HG03442 (cell line): Measurements from ENCODE around the gene PFN2.
"Not testable (repeated sequence)": the region's sequence is repeated elsewhere in the genome, so short reads cannot be mapped to it uniquely, and the experiment has no call there.

Source experiments
- ATAC-seq: cut with Tn5 transposase; IDR thresholded peaks from one replicate; pipeline ENCODE4 v1.9.1; 2021; ENCODE audit warnings: mild to moderate bottlenecking, moderate library complexity; ENCODE audit not compliant: unreplicated experiment

PFN2 gene

DNA sequence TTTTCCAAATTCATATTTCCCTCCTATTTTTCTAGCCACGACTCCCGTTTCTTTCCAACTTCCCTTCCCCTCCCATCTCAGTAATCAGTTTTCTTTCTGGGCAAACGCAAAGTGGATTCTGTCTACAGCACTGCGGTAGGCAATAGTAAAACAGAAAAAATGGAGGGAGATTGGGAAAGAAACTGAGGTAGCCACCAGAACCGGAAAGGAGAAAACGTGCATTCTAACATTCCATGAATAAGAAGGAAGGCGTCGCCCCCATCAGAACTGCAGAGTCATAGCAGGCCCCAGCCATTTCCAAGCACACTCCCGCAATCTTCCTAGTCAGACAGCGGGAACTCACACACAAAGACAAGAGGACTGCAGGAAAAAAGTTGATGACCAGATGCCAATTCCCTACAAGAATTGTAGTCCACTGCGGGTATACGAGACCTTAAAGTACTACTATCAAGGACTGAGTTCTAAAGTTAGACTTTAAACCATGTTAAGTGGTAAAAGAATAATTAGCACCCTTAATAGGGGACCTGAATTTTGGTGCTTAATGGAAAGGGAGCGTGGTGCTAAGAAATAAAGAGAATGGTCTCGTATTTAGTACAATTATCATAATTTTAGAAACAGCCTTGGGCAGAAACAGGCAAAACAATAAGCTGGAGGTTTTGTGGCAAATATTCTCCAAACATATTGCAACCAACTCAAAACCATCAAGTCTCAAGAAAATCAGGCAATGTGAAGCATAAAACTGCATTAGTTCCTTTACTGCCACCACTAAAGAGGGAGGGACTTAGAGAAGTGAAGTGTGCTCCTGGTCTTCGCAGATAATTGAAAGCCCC lies 1.4 kb downstream of the PFN2 start:
- no peak for ATAC-seq

- ATAC-seq, result no peak
Observed at GRCh38 chr3:149968216-149968615, 2.5 kb downstream of the PFN2 start.

DNA sequence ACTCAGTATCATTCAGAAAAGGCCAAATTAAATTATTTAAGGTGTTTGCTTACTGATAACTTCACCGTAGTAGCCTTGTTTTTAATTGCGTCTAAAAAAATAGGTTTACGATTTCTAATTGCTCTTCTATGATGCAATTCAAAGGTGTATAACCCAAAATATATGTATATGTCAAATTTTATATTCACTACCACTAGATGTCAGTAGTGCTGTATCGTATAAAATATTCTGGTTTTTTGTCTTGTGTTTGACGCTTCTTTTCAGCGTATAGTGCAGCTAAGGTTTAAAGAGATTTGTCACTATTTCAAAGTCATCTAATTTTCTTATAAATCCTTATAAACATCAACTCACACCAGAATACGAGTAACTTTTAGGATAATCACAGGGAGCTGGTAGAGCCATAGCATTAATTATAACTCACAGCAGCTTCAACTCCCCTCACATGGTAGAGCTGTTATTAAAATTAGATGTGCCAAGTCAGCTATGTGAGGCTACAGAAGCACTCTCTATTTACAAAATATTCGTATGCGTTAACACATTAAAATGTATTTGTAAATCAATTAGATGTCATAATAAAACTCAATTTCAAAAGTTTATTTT lies 3.5 kb downstream of the PFN2 start:
- ATAC-seq, result no peak

DNA sequence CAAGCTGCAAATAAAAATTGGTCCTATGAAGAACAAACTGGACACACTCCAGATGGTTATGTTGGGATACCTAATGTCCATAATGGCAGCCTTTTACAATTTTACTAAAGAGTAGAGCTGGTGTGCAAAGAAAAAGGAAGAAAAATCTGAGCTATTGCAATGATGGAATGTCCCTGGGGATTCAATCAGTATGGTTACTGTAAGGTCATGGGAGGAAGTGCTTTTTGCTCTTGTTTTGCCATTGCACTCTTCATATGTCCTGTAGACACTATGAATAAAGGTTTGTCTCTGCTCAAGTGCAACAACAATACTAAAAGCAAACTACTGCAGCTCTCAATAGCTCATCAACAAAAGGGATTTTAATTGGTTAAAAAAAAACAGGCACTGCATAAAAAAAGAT lies 5.4 kb downstream of the PFN2 start:
- no peak for ATAC-seq

GRCh38 chr3:149964291-149964690 lies 6.4 kb downstream of the PFN2 start:
- ATAC-seq, result no peak

- ATAC-seq, result no peak
Observed at GRCh38 chr3:149963485-149963884, 7.2 kb downstream of the PFN2 start.

- ATAC-seq, result no peak
Observed at GRCh38 chr3:149959443-149959842, 11.3 kb downstream of the PFN2 start.

- no peak for ATAC-seq
Observed at GRCh38 chr3:149958171-149958796, 12.4 kb downstream of the PFN2 start.

GRCh38 chr3:149957361-149958125 lies 13.2 kb downstream of the PFN2 start:
- ATAC-seq, result no peak

DNA sequence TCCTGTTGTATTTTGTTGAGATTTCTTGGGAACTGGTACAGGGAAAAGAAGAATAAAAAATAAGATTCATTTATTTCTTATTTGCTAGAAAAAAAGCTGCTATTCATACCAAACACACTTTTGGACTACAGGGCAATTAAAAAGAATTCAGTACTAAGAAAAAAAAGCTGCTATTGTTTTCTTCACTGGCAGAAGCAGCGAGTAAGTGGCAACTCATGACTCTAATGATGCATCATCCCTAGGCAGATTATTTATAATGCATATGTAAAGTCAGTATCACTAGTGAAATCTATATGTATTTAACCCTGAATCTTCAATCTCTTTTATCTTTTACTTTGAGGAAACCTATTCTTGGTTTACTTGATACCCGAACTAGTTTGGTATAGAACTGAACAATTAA lies 15.2 kb downstream of the PFN2 start:
- ATAC-seq, result no peak

DNA sequence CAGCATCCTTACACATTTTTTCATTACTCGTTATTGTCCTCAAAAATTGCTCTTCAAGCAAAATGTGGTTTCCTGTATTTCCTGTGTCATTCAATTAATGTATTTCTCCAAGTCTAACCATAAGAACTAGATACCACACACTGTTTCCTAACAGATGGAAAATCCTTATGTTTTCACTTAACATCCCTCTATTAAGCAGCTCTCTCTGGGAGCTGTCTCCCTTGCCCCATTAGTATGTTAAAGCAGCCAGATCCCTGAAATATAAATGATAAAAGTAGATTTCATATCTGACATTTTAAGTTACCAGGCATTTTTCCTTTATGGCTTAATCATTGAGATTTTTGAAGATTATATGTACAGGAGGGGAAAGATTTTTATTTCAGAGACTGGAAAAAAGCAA lies 15.9 kb downstream of the PFN2 start:
- ATAC-seq, result no peak

DNA sequence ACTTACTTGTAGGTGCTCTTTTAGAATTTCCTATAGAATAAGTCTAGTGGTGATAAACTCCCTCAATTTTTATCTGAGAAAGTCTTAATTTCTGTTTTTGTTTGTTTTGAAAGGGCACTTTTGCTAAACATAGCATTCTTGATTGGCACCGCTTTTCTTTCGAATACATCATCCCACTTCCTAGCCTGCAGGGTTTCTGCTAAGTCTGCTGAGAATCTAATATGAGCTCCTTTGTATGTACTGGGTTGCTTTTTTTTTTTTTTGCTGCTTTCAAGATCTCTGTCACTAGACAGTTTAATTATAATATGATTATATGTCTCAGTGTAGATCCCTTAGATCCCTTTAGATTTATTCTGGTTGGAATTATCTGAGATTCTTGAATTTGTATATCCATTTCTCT lies 21.5 kb downstream of the PFN2 start:
- no peak for ATAC-seq

- ATAC-seq, result no peak
Observed at GRCh38 chr3:149947231-149947630, 23.5 kb downstream of the PFN2 start.

- not testable (repeated sequence) for ATAC-seq
Observed at GRCh38 chr3:149943966-149944365, 26.7 kb downstream of the PFN2 start.

DNA sequence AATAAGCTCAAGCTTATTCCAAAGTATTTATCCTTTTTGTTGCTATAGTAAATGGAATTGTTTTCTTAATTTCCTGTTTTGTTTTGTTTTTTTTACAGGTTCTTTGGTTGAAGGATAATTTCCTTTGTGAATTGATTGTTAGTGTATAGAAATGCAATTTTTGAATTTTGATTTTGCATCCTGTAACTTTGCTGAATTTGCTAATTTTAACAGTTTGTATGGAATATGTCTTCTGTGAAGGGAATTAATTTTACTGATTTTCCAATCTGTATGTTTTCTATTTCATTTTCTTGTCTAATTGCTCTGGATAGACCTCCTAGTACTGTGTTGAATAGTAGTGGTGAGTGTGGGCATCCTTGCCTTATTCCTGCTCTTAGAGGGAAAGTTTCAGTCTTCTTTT lies 28.3 kb downstream of the PFN2 start:
- no peak for ATAC-seq

DNA sequence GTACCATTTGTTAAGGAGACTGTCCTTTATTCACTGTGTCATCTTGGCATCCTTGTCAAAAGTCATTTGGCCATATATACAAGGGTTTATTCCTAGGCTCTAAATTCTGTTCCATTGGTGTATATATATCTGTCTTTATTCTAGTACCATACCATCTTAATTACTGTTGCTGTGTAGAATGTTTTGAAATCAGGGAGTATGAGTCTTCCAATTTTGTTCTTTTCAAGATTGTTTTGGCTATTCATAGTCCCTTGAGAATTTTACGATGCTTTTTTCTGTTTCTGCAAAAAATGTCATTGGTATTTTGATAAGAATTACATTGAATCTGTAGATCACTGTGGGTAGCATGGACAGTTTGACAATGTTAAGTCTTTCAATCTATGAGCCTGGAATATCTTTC lies 28.7 kb downstream of the PFN2 start:
- no peak for ATAC-seq

- no peak for ATAC-seq
Observed at GRCh38 chr3:149941186-149941585, 29.5 kb downstream of the PFN2 start.

- not testable (repeated sequence) for ATAC-seq
Observed at GRCh38 chr3:149938392-149939055, 32.2 kb downstream of the PFN2 start.

DNA sequence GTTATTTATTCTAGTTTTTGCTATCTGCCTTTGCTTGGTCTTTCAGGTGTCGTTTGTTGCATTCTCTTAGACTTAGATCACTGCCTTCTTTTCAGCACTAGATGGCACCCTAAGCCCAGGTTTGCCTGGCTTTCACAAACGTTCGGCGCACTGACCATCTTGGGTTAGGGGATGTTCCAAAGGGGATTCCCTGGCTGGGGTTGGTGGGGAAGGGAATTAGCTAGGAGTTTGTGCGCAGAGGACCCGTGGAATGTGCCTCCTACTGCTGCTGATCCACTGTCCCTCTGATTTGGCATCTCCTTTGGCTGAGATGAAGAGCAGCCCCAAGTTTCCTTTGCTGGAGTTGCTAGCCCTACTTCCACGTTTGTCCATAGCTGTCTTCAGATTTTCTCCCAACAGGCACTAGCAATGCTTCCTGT lies 33.9 kb downstream of the PFN2 start:
- ATAC-seq, result peak; percentile 74

DNA sequence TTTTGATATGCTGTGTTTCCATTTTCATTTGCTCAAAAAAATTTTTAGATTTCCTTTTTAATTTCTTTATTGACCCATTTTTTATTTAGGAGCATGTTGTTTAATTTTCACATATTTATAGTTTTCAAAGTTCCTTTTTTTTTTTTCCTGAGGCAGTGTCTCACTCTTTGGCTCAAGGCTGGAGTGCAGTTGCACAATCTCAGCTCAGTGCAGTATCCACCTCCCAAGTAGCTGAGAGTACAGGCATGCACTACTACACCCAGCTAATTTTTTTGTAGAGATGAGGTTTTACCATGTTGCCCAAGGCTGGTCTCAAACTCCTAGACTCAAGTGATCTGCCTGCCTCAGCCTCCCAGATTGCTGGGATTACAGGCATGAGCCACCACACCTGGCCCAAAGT lies 36.2 kb downstream of the PFN2 start:
- ATAC-seq, result no peak

DNA sequence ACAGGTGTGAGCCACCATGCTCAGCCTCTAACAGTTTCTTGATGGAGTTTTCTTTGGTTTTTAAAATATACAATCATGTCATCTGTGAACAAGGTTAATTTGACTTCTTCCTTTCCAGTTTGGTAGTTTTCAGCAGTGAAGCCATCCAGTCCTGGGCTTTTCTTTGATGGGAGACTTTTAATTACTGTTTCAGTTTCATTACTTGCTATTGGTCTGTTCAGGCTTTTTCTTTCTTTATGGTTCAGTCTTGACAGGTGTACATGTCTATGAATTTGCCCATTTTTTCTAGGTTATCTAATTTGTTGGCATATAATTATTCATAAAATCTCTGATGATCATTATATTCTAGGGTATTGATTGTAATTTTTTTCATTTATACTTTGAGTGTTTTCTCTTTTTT lies 36.8 kb downstream of the PFN2 start:
- ATAC-seq, result no peak
